Activated T-helper 17 cell treated with anti-CD3 and anti-CD28 coated beads, Interleukin-2, amount 50 U/mL, for 72 hours (primary cell): Measurements from ENCODE around the gene RPS16. TPM values are rescaled to one million over a fixed set of nuclear protein-coding genes. Genes with fewer than 3 reads are reported as not detected.

Experiments
- ATAC-seq: fragments of 150-1000 bp; cut with Tn5 transposase; replicated peaks from 2 replicates; pipeline ENCODE4 v1.10.0; 2021; ENCODE audit warnings: mild to moderate bottlenecking, moderate library complexity
- H3K27ac Mint-ChIP-seq: one replicate; pipeline ENCODE4 v1.8.0; 2022; ENCODE audit warnings: mixed read lengths
- H3K27me3 Mint-ChIP-seq: one replicate; pipeline ENCODE4 v1.8.0; 2022; ENCODE audit warnings: mixed read lengths
- H3K36me3 Mint-ChIP-seq: one replicate; pipeline ENCODE4 v1.8.0; 2022; ENCODE audit warnings: low read depth, mild to moderate bottlenecking, mixed read lengths
- H3K4me1 Mint-ChIP-seq: one replicate; pipeline ENCODE4 v1.8.0; 2022; ENCODE audit warnings: mixed read lengths
- H3K4me3 Mint-ChIP-seq: one replicate; pipeline ENCODE4 v1.8.0; 2022; ENCODE audit warnings: mild to moderate bottlenecking, mixed read lengths
- H3K9me3 Mint-ChIP-seq: one replicate; pipeline ENCODE4 v1.8.0; 2022; ENCODE audit warnings: mixed read lengths
- total RNA-seq, 2 donors: library from RNA; stranded (reverse); gene quantifications; one replicate each; pipeline ENCODE4 v1.2.3, GENCODE V29; 2022

RPS16 gene
- total RNA-seq, 2 donors from 2014 or later, result 2,984 to 3,090 TPM

- Mint-ChIP-seq H3K27ac (peak overlapping the region; percentile 100), H3K9me3 (no peaks in the 10 kb centered on the region), H3K27me3 (no peaks in the 10 kb centered on the region), H3K36me3 (peaks cover 61% of the 10 kb centered on the region), H3K4me1 (peaks cover 36% of the 10 kb centered on the region), H3K4me3 (peak overlapping the region; percentile 100)
- ATAC-seq, result no peak
These were observed 1.3 kb downstream of the RPS16 start for GRCh38 chr19:39434123-39435076.

- Mint-ChIP-seq H3K4me1 (peaks cover 36% of the 10 kb centered on the region), H3K36me3 (peaks cover 61% of the 10 kb centered on the region), H3K27me3 (no peaks in the 10 kb centered on the region), H3K4me3 (peak overlapping the region; percentile 100), H3K9me3 (no peaks in the 10 kb centered on the region), H3K27ac (peak overlapping the region; percentile 100)
- no peak for ATAC-seq
These were observed 2.2 kb downstream of the RPS16 start for GRCh38 chr19:39433480-39434079.

GRCh38 chr19:39432677-39433025 is 3.1 kb downstream of the RPS16 start:
- peak overlapping the region; percentile 100 for H3K27ac Mint-ChIP-seq
- H3K9me3 Mint-ChIP-seq, result no peaks in the 10 kb centered on the region
- H3K4me1 Mint-ChIP-seq, result peaks cover 36% of the 10 kb centered on the region
- H3K27me3 Mint-ChIP-seq, result no peaks in the 10 kb centered on the region
- peaks cover 61% of the 10 kb centered on the region for H3K36me3 Mint-ChIP-seq
- ATAC-seq, result no peak
- H3K4me3 Mint-ChIP-seq, result peak overlapping the region; percentile 100

- ATAC-seq, result peak; percentile 86
- Mint-ChIP-seq H3K4me3 (peak overlapping the region; percentile 100), H3K27ac (peak overlapping the region; percentile 100), H3K4me1 (peaks cover 29% of the 10 kb centered on the region), H3K36me3 (peaks cover 54% of the 10 kb centered on the region), H3K27me3 (no peaks in the 10 kb centered on the region), H3K9me3 (no peaks in the 10 kb centered on the region)
These were observed 4.8 kb downstream of the RPS16 start for GRCh38 chr19:39430675-39431593.

GRCh38 chr19:39428283-39429112 is 7.3 kb downstream of the RPS16 start:
- Mint-ChIP-seq H3K4me1 (peaks cover 15% of the 10 kb centered on the region), H3K27ac (peak overlapping the region; percentile 41), H3K4me3 (no peak overlapping the region), H3K36me3 (peaks cover 40% of the 10 kb centered on the region), H3K27me3 (no peaks in the 10 kb centered on the region), H3K9me3 (no peaks in the 10 kb centered on the region)
- ATAC-seq, result no peak

- Mint-ChIP-seq H3K27me3 (no peaks in the 10 kb centered on the region), H3K36me3 (peaks cover 36% of the 10 kb centered on the region), H3K27ac (no peak overlapping the region), H3K4me3 (no peak overlapping the region), H3K9me3 (no peaks in the 10 kb centered on the region), H3K4me1 (peaks cover 8% of the 10 kb centered on the region)
- ATAC-seq, result no peak
These were observed 8.0 kb downstream of the RPS16 start for GRCh38 chr19:39427707-39428106.

GRCh38 chr19:39426170-39426569 is 9.6 kb downstream of the RPS16 start:
- no peak for ATAC-seq
- Mint-ChIP-seq H3K4me1 (peaks cover 8% of the 10 kb centered on the region), H3K4me3 (no peak overlapping the region), H3K36me3 (peaks cover 25% of the 10 kb centered on the region), H3K27ac (peak overlapping the region; percentile 2), H3K27me3 (no peaks in the 10 kb centered on the region), H3K9me3 (no peaks in the 10 kb centered on the region)

GRCh38 chr19:39425744-39426143 is 10.0 kb downstream of the RPS16 start:
- no peak for ATAC-seq
- Mint-ChIP-seq H3K36me3 (peaks cover 21% of the 10 kb centered on the region), H3K27me3 (no peaks in the 10 kb centered on the region), H3K4me1 (peaks cover 8% of the 10 kb centered on the region), H3K4me3 (no peak overlapping the region), H3K9me3 (no peaks in the 10 kb centered on the region), H3K27ac (peak overlapping the region; percentile 2)

GRCh38 chr19:39424934-39425333 is 10.8 kb downstream of the RPS16 start:
- Mint-ChIP-seq H3K27ac (no peak overlapping the region), H3K27me3 (no peaks in the 10 kb centered on the region), H3K4me1 (peaks cover 4% of the 10 kb centered on the region), H3K9me3 (no peaks in the 10 kb centered on the region), H3K4me3 (no peak overlapping the region), H3K36me3 (peaks cover 24% of the 10 kb centered on the region)
- ATAC-seq, result no peak

- Mint-ChIP-seq H3K4me3 (no peak overlapping the region), H3K27ac (peak overlapping the region; percentile 48), H3K4me1 (peaks cover 4% of the 10 kb centered on the region), H3K36me3 (peaks cover 34% of the 10 kb centered on the region), H3K27me3 (no peaks in the 10 kb centered on the region), H3K9me3 (no peaks in the 10 kb centered on the region)
- no peak for ATAC-seq
These were observed 12.3 kb downstream of the RPS16 start for GRCh38 chr19:39423258-39424086.

- H3K36me3 Mint-ChIP-seq, result peaks cover 48% of the 10 kb centered on the region
These were observed 13.7 kb downstream of the RPS16 start for GRCh38 chr19:39422020-39422419.

GRCh38 chr19:39420769-39421168 is 15.0 kb downstream of the RPS16 start:
- H3K4me3 Mint-ChIP-seq, result no peak overlapping the region
- H3K4me1 Mint-ChIP-seq, result no peaks in the 10 kb centered on the region
- H3K9me3 Mint-ChIP-seq, result no peaks in the 10 kb centered on the region
- ATAC-seq, result no peak
- H3K27me3 Mint-ChIP-seq, result no peaks in the 10 kb centered on the region
- H3K36me3 Mint-ChIP-seq, result peaks cover 48% of the 10 kb centered on the region
- H3K27ac Mint-ChIP-seq, result no peak overlapping the region

More at GRCh38 chr19:39422020-39422419, 13.7 kb downstream of the RPS16 start:
- Mint-ChIP-seq H3K4me3 (no peak overlapping the region), H3K27ac (no peak overlapping the region), H3K9me3 (no peaks in the 10 kb centered on the region), H3K27me3 (no peaks in the 10 kb centered on the region), H3K4me1 (peaks cover 4% of the 10 kb centered on the region)
- ATAC-seq, result no peak

GRCh38 chr19:39419003-39419402 is 16.7 kb downstream of the RPS16 start:
- Mint-ChIP-seq H3K27me3 (no peaks in the 10 kb centered on the region), H3K4me3 (no peak overlapping the region)
- no peak for ATAC-seq

More at GRCh38 chr19:39419003-39419402, 16.7 kb downstream of the RPS16 start:
- Mint-ChIP-seq H3K36me3 (peaks cover 54% of the 10 kb centered on the region), H3K27ac (peak overlapping the region; percentile 6), H3K4me1 (peaks cover 9% of the 10 kb centered on the region), H3K9me3 (no peaks in the 10 kb centered on the region)
